ENCODE results near the gene MED14. TPM values are rescaled to one million over a fixed set of nuclear protein-coding genes. Genes with fewer than 3 reads are reported as not detected.

The MED14 gene
- total RNA-seq, 1 donor, result 64.5 TPM

- H3K4me3 ChIP-seq (ENCODE audit: low read length), result no peak overlapping the region
- H3K9me3 ChIP-seq (ENCODE audit: low read depth, low read length), result no peaks in the 10 kb centered on the region
- H3K4me1 ChIP-seq (ENCODE audit: insufficient read depth, low read length), result no peaks in the 10 kb centered on the region
- H3K27me3 ChIP-seq (ENCODE audit: insufficient read depth, low read length), result no peaks in the 10 kb centered on the region
These were observed 112.7 kb downstream of the MED14 start for GRCh38 chrX:40622479-40623138.

- Histone ChIP-seq H3K27me3 (ENCODE audit: insufficient read depth, low read length) (no peaks in the 10 kb centered on the region), H3K4me3 (ENCODE audit: low read length) (no peak overlapping the region), H3K4me1 (ENCODE audit: insufficient read depth, low read length) (no peaks in the 10 kb centered on the region), H3K9me3 (ENCODE audit: low read depth, low read length) (no peaks in the 10 kb centered on the region)
These were observed 117.8 kb downstream of the MED14 start for GRCh38 chrX:40617566-40617965.

GRCh38 chrX:40615976-40616375 is 119.4 kb downstream of the MED14 start:
- H3K4me1 ChIP-seq (ENCODE audit: insufficient read depth, low read length), result no peaks in the 10 kb centered on the region
- H3K9me3 ChIP-seq (ENCODE audit: low read depth, low read length), result no peaks in the 10 kb centered on the region

GRCh38 chrX:40612511-40612910 is 122.8 kb downstream of the MED14 start:
- H3K27me3 ChIP-seq (ENCODE audit: insufficient read depth, low read length), result no peaks in the 10 kb centered on the region
- H3K9me3 ChIP-seq (ENCODE audit: low read depth, low read length), result no peaks in the 10 kb centered on the region
- no peaks in the 10 kb centered on the region for H3K4me1 ChIP-seq (ENCODE audit: insufficient read depth, low read length)
- no peak overlapping the region for H3K4me3 ChIP-seq (ENCODE audit: low read length)

More at GRCh38 chrX:40615976-40616375, 119.4 kb downstream of the MED14 start:
- Histone ChIP-seq H3K4me3 (ENCODE audit: low read length) (no peak overlapping the region), H3K27me3 (ENCODE audit: insufficient read depth, low read length) (no peaks in the 10 kb centered on the region)

GRCh38 chrX:40607381-40607780 is 128.0 kb downstream of the MED14 start:
- H3K4me1 ChIP-seq (ENCODE audit: insufficient read depth, low read length), result no peaks in the 10 kb centered on the region
- H3K27me3 ChIP-seq (ENCODE audit: insufficient read depth, low read length), result no peaks in the 10 kb centered on the region
- H3K4me3 ChIP-seq (ENCODE audit: low read length), result no peak overlapping the region
- H3K9me3 ChIP-seq (ENCODE audit: low read depth, low read length), result no peaks in the 10 kb centered on the region

GRCh38 chrX:40603446-40603845 is 131.9 kb downstream of the MED14 start:
- Histone ChIP-seq H3K4me1 (ENCODE audit: insufficient read depth, low read length) (no peaks in the 10 kb centered on the region), H3K4me3 (ENCODE audit: low read length) (no peak overlapping the region), H3K27me3 (ENCODE audit: insufficient read depth, low read length) (no peaks in the 10 kb centered on the region), H3K9me3 (ENCODE audit: low read depth, low read length) (no peaks in the 10 kb centered on the region)

Other genes with a start within 250 kb of the MED14 start
- gene ATP6AP2, start 154.6 kb downstream of the MED14 start, total RNA-seq, result 167 TPM
- gene MPC1L, start 112.1 kb downstream of the MED14 start, total RNA-seq, result not detected
- gene CXorf38, start 88.0 kb downstream of the MED14 start, total RNA-seq, result 29.8 TPM

Data from mononuclear cell (primary cell).